GM19240 (cell line): ENCODE measurements around the gene LDB2.

Experiments used
- DNase-seq: peaks from one replicate; pipeline ENCODE4 v3.0.0; 2011; ENCODE audit warnings: low spot score; ENCODE audit not compliant: insufficient read length

The LDB2 gene

DNA sequence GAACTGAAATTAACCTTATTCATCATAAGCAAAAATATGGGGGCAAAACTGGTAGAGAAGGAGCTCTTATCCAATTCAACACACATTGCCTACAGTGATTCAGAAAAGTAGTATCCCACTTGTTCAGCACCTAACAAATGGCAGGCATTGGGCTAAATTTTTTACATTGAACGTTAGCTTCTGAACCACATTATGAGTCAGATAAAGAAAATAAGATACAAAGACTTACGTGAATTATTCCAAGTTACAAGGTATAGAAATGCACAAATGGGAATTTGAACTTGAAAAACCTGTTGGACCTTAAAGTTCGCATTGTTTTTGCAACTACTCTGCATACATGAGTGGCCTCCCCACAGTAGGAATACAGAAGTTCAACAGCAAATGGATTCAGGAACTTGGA, 210.6 kb downstream of the LDB2 start:
- DNase-seq = no peak

DNA sequence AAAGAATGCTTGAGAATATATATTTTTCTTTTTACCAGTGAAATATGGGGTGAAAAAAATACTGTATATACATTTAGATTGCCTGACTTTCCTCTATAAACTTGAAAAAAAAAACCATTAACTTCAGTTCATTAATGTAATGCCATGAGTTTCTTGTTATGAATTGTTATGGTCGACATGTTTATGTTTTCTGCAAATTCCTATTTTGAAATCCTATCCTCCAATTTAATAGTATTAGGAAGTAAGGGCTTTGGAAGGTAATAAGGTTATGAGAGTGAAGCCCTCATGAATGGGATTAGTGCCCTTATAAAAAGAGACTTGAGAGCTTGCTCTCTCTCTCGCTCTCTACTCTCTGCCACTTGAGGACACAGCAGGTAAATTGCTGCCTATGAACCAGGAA, 211.4 kb downstream of the LDB2 start:
- no peak for DNase-seq

DNA sequence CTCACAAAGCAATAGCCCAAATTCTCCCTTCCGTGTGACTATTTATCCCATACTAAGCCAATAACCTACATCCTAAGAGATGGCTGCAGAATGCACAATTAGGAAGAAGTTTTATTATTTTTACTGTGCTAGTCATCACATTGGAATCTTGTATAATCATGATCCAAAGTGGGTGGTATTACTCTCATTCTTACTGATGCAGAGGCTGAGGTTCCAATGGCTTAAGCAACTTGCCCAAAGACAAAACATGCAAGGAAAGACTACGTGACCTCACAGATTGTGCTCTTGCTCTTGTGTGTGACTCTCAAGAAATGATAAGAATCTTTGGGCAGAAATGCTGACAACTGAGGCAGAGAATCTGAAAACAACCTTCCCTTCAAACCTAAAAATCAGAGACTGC, 212.2 kb downstream of the LDB2 start:
- no peak for DNase-seq

DNA sequence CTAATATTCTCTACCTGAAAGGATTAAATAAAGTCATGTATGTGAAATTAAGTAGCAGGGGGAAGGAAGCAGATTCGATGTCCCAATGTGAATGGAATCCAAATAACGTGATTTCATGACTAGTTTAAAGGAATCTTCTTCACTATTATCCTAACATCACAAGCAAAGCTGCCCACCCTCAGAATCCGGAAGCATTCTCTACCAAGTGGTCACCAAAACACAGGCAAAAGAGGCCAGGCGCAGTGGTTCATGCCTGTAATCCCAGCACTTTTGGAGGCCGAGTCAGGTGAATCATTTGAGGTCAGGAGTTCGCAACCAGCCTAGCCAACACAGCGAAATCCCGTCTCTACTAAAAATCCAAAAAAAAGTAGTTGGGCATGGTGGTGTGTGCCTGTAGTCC, 212.9 kb downstream of the LDB2 start:
- no peak for DNase-seq

DNA sequence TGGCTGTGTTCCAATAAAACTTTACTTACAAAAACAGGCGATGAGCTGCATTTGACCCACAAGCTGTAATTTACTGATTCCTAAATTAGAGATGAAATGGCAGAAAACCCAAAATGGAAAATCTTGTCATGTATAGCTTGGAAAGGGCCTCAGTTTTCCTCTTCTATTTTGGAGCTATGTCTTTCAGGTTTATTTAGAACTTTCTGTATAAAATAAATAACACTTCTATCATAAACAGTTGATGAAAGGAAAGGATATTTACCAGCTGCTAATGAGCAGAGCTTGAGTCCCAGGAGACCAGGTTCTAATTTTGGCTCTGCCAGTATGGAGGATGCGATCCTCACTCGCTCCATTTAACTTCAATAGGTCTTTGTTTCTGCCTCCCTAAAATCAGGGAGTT, 213.5 kb downstream of the LDB2 start:
- no peak for DNase-seq

DNA sequence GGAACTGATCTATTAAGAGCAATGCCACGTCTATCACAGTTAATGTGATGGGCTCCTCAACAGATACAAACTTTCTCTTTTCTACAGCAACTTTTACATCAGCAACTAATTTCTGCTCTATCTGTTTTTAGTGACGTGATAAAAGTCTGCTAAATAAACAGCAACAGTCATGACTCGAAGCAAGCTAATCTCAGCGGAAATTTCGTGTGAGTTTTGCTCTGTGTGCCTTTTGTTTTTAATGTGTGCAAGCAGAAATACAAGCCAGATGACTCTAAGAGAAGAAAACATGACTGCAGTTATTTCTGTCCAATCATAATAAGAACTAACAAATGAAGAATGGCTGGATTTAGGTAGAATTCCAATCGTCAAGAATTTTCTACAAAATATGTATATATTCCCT, 214.3 kb downstream of the LDB2 start:
- no peak for DNase-seq

DNA sequence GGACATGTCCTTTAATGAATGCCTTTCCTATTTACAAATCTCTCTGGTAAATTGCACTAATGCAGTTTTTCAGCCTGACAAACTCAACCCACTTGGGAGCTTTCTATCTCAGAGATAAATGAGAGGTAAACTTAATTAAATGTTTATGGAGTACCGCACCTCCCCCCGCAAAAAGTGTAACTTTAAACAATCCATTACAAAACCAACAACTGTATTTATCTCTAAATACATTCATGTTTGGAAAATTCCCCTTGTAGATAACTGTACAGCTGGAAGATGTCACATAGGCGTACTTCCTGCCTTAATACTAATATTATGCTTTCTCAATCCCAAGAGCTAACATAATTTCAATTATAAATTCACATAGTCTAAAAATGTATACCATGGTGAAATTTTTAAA, 215.5 kb downstream of the LDB2 start:
- DNase-seq = no peak

DNA sequence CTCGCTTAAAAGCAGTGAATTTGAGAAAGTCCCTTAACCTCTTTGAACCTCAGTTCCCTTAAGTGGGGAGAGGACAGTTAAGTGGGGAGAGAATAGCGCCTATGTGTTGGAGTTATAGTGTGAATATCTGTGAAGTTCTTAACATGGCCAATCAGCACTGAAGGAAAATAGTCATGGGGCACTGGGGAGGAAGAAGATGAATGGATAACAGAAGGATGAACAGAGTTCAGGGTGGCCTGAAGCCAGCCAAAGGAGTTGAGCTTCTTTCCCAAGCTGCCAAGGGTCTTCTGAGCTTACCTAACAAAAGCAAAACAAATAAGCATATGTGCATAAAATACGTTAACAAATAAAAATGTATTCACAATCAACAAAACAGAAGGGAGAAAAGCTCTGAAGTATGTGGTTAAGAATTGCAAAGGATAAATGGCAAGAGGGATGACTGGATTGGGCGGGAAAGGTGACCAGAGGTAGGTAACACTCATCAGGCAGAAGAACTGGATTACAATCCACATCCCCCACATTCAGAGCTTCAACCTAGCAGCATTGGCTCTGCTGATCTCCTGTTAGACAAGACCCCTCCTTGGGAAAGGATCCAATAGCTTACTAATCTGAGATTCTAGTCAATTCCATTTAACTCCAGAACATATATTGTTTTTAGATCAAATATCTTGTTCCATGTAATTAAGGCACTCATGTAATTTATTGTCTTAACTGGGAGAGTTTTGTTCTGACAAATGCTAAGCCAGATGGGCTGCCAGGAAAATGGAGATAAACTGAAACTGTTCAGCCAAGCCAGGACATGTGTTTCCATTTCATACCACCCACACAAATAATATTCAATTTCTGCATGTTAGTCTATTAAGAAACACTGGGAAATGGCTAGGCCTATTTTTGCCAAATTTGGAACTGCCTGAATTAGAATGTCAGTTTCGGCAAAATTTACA, 221.2 kb downstream of the LDB2 start:
- no peak for DNase-seq

DNA sequence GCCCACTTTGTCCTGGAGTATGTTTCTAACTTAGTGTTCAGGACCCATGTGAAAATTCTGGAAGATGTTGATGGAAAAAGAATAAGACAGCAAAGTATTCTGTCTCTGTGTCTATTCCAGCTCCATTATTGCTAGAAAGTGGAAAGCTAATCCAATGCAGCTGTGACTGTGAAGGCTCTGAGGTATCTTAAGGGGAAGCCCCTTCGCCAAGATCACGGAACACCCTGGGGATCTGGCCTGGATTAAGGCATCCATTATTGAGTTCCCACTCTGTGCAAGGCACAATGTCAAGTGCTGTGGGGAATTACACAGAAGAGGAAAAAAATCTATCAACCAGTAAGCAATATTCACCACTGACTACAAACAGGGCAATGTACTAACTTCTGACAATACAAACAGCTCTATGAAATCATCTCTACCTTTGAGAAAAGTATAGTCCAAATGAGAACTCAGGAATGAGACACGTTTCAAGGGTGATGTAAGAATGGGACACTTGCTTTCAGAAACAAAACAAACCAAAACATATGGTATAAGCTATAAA, 222.1 kb downstream of the LDB2 start:
- no peak for DNase-seq

DNA sequence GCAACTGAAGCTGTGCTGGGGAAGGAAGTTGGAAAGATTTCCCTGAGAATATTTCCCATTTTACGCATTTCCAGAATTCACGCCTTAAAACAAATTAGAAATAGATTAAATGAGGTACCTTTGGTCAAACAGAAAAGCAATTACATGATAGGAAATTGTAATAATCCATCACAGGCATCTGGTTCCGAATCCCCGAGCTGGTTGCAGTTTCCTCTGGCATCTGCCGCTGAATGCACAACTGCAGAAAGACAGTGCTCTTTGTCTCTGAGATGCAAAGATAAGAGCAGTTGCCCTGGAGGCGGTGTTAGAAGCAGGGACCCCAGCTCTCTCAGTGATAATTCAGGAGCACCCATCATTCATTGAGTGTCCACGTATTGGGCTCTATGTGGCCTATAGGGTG, 224.4 kb downstream of the LDB2 start:
- no peak for DNase-seq

DNA sequence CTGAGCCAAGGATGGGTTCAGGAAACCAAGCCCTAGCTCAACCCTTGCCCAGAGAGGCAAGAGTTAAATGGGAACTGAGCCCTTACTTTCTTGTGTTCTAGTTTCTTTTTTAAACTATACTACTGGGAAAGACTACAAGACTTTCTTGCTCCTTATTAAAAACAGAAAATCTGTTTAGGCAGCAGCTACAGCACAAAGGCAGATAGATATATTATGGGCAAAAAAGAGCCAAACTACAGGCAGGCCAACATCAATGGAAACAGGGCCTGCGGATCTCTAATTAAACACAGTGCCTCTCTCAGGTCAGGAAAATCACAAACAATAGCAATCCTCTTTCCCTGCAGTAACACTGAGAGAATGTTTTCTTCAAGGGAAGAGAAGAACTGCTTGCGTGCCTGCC, 226.0 kb downstream of the LDB2 start:
- DNase-seq = no peak

DNA sequence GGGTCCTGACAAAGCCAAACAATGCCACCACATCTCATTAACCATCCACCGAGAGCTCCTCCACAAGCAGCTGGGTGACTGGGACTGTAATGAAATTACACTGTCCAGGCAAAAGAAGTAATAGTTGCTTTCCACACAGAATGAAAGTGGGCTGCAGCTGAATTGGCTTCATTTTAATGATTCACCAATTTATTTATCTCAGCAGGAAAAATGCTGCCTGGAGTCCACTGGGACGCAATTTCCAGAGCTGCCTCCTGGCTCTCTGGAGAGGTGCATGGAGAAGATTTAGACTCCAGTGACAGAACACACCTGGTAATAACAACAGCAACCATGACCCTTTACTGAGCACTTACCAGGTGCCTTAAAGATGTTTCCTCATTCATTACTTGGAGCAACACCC, 226.7 kb downstream of the LDB2 start:
- DNase-seq = no peak

DNA sequence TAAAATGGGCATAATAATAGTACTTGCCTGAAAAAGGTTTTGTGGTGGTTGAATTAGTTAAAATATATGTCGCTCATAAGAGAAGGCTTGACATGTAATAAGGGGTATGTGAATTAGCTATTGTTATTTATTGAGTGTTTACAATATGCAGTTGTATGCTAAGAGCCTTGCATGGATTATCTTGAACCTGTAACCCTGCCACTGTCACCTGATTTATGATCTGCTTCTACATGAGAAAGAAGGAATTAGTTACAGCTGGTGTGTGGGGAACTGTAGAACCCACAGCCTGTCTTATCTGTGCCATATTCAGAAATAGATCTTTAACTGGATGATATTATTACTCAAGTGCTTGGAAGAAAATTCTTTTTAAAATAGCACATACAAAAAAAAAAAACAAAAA, 227.7 kb downstream of the LDB2 start:
- no peak for DNase-seq

DNA sequence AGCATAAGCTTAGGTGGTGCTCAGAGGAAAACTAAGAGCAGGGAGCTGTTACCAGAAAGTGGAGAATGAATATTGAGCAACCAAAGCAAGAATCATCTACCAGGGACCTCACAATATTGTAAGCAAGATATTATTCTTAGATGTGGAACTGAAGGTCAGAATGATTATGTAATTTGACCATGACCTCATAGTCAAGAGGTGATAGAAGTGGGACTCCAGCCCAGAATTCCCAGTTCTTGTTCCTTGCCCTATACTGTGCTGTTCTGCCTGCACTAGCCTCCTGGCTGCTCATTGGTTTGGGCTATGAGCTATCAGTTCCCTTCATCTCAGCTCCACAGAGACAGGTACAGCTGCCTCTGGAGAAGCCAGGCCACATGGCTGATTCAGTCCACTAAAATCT, 229.4 kb downstream of the LDB2 start:
- DNase-seq = no peak

DNA sequence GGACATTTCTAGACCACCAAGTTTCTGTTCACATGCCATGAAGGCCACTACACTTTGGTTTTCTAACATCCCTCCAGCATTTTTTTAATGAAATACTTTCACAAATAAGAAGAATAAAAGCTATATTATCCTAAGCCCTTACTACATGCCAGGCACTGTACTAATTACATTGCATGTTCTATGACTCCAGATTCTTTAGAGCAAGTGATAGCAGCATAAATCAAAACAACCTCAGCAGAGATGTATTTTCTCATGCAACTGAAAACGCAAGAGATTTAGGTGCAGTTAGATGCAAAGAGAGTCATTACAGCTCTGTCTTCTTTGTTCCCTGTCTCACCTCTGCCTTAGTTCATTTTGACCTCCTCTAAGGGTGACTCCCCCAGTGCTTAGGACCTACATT, 230.0 kb downstream of the LDB2 start:
- no peak for DNase-seq

DNA sequence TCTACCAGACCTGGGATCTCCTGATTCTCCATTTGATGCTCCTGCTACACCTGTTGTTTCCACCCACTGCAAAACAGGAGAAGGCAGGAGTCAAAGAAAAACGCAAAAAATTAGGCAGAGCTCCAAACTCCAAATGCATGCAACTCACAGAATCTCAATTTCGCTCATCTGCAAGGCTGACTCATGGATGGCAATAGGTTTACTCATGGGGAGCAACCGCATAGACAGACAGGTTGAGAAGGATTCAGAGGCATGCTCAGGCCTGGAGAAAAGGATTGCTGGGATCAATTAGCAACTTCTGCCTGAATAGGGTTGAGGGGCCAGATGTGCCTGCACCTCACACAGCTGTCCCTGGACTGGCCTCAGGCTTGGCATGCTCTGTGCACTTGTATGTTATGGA, 231.0 kb downstream of the LDB2 start:
- no peak for DNase-seq

DNA sequence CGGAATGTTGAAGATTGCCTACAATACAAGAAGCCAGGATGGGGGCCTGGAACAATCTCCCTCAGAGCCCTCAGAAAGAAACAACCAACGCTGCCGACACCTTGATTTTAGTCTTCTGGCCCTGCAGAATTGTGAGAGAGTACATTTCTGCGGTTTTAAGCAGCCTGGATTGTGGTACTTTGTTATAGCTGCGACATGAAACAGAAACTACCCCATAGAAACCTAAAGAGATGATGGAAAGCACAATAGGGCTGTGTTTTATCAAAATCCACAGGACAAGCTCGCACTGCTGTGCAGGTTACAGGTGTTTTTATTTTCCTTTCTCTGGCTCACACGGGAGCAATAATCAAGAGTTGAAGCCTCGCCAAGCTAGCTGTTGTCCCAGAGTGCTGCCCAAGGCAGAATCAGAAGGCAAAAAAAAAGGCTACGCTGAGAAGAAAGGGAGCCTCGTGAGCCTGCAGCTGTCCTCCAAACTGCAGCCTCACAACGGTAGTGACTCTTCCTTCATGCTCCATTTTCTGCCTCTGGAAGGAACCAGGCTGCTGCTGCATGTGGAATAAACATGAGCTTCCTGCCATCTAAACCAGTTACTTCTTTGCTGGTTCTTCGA, 232.4 kb downstream of the LDB2 start:
- DNase-seq = no peak

DNA sequence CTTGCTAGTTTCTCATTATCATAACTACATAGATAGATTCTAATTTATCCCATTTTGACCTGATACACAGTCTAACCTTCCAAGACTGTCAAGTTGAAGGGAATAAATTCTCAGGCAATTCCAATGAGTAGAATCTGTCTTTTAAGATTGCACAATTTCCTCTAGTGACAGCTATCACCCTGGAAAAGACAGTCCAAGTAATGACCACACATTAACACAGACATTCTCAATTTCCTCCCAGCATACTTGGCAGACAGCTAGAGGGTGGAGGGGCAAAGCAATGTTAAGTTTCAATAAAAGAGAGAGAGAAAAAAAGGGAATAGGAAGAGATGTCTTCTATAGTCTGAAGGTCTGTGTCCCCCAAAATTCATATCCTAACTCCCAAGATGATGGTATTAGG, 234.7 kb downstream of the LDB2 start:
- DNase-seq = no peak

DNA sequence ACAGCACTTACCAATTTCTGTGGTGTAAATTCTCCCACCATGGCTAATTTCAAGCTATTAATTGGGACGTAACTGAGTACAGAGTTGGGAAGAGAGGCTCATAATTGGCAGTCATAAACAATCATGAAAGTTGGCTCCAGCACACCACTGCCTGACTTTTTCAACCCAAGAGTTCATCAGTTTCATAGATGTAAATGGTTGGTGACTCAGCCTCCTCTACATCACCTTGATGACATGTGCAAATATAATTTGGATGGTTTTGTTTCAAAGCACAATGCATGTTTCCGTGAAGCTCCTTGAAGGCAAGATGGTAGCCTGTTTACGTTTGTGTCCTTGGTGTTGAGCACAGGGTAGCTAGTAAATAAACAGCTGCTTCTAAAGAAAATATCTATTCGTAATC, 235.1 kb downstream of the LDB2 start:
- no peak for DNase-seq

DNA sequence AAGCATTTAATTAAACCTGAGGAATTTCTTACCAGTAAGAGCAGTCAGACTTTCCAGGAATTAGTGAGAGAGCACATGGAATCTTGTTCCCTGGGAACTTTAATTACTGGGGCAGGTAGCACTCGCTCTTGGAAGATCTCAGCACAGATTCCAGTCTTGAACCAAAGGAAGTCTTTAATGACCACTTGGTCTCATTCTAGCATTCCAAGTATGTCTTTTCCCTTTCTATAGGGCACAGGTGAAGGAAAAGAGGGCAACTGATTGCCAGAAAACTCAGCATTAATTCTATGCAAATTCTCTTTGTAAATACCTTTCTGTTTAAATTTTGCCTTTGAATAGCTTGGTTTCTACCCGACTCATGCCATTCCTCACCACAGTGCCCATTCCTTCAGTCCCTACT, 236.6 kb downstream of the LDB2 start:
- DNase-seq = no peak

DNA sequence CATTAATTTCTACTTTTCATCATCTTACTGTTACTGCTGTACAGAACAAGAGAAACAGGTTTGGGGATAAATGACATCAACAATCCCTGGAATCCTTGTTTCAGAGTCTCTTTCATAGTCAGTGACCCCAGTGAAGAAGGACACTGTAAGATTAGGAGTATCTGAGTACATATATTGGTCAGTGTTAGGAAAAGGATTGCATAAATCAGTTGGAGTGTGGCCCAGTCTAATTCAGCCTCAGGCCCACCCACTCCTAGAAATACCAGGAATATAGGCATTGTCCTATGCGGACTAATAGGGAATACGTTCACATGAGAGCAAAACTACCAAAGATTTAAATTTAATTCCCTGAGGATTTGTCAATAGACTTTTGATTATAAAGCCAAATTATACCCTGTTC, 237.8 kb downstream of the LDB2 start:
- DNase-seq = no peak

DNA sequence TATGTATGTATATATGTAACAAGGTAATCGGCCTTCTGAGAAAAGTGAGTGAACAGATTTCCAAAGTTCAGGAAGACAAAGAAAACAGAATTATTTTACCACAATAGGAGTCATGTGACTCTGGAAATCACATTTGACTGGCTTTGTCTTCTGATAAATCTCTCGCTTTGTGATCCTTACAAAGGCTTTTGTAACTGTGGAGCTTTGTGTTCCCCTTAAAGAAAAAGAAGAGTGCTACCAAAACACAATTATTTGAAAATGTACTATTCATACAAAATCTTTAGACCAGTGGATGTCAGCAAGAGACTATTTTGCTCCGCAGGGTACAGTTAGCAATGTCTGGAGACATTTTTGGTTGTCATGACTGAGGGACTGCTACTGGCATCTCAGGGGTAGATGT, 238.8 kb downstream of the LDB2 start:
- DNase-seq = no peak

DNA sequence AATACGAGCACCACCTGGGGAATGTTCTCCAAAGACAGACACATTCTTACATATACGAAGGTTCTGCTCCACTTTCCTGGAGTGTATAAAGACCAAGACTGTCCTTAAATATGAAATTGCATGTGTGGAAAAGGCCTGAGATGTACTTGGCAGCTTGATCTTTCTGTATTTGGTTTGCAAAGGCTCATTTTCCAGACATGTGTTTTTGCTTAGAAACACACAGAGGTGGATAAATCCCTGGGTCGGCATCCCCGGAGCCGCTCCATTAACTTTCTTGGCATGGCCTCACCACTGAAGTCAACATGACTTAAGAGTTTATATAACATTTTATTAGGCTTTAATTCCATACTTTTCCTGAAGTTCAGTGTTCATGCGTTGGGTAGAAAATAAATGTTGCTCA, 239.4 kb downstream of the LDB2 start:
- no peak for DNase-seq
